B cell (primary cell): ENCODE data around the gene RCAN1.

Experiments used
- EZH2 ChIP-seq: IDR thresholded peaks from 2 replicates; pipeline ENCODE4 v1.6.1; 2012; ENCODE audit warnings: borderline replicate concordance, low read depth, mild to moderate bottlenecking, moderate library complexity, low read length; ENCODE audit not compliant: insufficient read depth, poor library complexity, severe bottlenecking
- TF ChIP-seq, protein P1 (sequence below): fragments of 200-600 bp; IDR thresholded peaks from one replicate; pipeline ENCODE4 v1.8.0; 2022; ENCODE audit warnings: antibody characterized with exemption, mild to moderate bottlenecking

DNA sequence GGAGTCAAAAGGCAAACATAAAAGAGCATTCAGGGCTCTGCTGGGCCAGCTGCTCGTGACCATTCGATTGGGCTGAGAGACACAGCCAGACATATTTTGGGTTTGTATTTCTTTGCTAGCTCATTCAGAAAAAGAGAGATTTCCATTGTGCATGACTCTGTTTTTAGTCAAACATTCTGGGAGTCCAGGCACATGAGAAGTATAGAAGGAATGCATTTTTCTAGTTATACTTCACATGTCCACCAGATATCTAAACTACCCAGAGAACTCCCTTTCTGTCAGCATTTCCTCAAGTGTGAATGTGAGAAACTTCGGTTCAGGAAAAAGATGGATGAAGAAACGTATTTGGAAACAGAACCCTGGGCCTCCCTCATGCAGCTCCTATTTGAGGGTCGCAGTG is 96.6 kb downstream of the RCAN1 start:
- TF ChIP-seq, protein P1, sequence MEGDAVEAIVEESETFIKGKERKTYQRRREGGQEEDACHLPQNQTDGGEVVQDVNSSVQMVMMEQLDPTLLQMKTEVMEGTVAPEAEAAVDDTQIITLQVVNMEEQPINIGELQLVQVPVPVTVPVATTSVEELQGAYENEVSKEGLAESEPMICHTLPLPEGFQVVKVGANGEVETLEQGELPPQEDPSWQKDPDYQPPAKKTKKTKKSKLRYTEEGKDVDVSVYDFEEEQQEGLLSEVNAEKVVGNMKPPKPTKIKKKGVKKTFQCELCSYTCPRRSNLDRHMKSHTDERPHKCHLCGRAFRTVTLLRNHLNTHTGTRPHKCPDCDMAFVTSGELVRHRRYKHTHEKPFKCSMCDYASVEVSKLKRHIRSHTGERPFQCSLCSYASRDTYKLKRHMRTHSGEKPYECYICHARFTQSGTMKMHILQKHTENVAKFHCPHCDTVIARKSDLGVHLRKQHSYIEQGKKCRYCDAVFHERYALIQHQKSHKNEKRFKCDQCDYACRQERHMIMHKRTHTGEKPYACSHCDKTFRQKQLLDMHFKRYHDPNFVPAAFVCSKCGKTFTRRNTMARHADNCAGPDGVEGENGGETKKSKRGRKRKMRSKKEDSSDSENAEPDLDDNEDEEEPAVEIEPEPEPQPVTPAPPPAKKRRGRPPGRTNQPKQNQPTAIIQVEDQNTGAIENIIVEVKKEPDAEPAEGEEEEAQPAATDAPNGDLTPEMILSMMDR, result no peak
- no peak for TF ChIP-seq EZH2
